Suppressor macrophage treated with lipopolysaccharide for 1 hour (primary cell): Measurements from ENCODE around the gene POU3F1.

Experiments
- DNase-seq, 3 donors: peaks; one replicate each; pipeline ENCODE4 v3.0.0-alpha.2; 2020 to 2022

POU3F1 gene

DNA sequence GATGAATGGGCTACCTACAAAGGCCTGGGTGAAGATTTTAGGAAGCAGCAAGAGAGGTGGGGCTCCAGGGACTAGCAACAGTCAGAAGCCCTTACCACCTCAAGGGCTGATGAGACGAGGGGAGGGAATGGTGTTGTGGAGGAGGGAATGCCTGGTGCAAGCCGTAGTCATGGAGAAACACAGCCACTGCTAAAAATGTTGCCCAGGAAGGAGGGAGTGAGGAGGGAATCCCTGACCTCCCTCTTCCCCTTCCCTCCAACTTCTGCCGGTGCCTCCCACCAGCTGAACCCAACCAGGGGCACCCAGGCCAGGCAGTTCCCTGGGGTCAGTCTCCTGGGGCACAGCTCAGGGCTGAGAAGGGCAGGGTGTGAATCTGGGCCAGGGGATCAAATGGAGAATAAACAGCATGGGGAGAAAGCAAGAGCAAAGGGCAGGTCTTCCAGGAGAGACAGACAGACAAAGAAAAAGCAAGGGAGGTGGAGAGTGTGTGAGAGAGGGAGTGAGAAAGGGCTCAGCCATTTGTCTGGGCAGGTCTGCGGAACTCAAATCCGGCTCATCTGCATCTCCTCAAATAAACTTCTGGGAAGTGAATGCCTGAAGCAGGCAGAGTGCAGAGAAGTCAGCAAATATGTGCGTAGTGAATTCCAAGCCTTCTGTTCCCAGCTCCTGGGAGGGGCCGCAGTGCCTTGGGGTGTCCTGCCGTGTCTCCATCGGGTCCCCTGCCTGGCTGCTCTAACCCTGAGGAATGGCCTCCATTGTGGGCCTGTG lies 27.1 kb upstream of the POU3F1 start:
- no peak for DNase-seq

DNA sequence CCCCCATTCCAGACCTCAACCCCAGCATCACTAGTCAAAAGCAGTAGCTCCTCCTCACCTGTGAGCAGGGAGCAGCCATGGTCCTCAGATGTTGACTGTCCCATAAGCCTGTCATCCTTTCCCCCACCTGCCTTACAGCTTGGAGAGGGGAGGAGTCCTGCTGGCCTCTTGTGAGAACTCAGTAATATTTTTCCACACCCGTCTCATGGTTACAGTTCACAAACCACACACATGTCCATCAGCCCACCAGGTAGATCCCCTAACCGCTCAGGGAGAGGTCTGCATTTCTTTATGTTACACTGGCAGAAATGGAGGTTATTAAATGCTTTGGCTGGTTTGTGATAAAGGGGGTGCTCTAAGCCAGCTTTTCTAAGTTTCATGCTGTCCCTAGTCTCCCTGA lies 26.3 kb upstream of the POU3F1 start:
- no peak for DNase-seq

GRCh38 chr1:38071312-38072256 lies 25.0 kb upstream of the POU3F1 start:
- peak; percentile 25 to 35 (median 29) for DNase-seq

GRCh38 chr1:38068980-38069340 lies 22.4 kb upstream of the POU3F1 start:
- no peak for DNase-seq

DNA sequence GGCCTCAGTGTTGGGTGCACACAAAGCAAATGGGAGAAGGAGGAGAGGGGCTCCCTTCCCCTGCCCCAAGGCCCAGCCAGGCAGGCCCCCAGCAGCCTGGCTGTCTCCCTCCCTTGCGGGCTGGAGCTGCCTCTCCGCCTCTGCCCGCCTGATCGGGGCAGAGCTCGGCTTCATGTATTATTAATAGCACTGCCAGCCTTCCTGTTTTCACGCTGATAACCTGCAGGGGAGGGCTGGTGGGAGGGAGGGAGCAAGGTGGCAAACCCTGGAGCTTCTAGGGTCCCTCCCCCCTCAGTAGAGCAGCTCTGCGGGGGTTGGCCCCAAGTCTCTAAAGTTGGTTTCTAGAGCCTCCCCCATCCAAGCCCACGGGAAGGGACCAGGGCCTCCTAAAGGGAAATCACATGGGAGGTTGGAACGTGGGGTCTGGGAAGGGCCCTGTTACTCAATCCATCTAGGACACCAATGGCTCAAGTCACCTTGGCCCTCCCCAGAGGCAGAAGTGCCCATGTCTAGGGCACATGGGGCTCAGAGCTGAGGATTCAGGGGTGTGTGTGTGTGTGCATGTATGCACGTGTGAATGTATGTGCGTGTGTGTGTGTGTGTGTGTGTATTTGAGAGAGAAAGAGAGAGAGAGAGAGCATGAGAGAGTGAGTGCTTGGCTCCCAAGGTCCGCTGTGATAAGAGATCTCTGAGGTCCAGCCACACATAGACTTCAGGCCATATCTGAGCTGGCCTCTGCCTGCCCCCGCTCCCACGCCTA lies 21.8 kb upstream of the POU3F1 start:
- peak in 1 of 3 donors; percentile 4 for DNase-seq

DNA sequence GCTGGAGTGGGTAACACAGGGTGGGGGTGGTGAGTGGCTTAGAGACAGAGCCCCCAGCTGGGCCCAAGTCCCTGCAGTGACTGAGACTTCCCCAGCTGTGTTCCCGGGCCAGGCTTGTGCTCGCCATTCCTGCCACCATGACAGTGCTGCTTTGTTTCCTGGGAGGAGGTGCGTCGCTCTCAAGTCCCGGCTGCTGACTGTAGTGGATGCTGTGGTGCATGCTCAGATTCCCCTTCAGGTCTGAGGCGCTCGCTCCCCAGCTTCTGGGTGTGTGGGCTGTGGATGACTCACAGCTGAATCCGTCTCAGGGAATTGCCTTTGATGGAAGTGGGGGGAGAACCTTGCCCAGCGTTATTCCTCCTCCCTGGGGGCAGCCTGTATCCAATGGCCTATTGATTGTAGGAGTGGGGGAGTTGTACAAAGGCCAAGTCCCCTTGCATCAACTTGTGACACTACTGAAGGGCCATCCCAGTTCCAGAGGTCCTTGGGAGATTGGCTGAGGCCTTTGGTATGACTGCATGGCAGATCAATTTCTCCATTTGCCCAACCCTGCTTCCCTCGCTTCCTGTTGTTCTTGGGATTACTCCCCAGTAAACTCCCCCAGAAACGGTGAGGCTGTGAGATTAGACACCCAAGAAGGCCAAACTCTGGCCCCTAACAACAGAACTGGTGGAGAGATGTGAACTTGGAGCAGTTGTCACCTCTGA lies 17.8 kb upstream of the POU3F1 start:
- peak; percentile 37 to 53 (median 44) for DNase-seq

- no peak for DNase-seq
These were observed 17.0 kb upstream of the POU3F1 start for GRCh38 chr1:38063616-38064015.

DNA sequence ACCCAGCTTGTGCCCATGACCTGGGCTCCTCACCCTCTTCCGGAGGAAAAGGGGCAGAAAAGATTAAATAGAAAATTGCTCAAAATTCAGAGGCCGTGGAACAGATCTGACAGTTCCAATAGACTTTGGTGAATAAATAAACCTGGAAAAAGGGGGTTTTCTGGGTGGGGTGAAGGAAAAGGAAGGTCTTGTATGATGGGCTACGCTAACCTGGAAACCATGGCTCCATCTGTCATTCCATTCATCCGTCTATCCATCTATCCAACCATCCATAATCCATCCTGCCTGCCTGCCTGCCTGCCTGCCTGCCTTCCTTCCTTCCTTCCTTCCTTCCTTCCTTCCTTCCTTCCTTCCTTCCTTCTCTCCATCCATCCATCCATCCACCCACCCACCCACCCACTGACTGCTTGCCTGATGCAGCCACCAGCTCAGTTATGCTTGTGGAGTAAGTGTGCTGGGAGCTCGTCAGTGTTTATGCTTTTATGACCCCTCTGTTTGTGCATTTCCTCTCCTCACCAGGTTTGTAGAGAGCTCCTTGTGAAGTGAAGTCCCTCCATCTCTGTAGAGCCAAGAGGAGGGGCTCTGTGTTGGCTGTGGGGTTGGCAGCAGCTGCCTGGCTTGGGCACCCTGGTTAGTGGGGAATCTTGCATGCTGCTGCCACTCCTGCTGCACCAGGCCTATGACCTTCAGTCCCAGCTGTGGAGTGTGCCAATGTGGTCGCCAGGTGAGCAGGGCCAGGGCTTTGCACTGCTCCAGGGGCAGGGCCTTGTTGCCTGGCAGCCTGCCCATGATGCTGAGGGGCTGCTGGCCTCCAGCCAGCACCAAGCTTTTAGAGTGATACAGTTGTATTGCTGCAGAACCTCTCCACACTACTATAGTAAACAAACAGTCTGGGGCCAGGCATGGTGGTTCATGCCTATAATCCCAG lies 16.0 kb upstream of the POU3F1 start:
- DNase-seq, result no peak

DNA sequence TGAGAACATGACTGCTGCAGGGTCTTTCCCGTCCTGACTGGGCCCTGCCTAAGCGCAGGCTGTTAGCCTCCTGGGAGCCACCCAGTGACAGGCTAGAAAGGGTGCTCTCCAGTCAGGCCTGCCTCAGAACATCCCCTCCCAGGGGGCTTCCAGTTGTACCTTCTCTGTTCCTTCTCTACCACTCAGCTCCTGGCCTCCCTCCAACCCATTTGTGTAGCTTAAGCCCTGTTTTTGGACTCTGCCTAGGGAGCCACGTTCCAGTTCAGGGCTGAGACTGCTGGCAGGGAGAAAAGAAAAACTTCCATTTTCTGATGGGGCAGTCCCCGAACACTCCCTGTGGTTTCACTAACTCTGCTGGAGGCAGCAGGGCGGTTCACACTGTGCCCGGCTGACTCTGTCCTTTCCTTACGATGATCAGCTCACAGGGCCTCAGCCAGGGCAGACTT lies 15.3 kb upstream of the POU3F1 start:
- no peak for DNase-seq

GRCh38 chr1:38061290-38061689 lies 14.7 kb upstream of the POU3F1 start:
- DNase-seq, result no peak

DNA sequence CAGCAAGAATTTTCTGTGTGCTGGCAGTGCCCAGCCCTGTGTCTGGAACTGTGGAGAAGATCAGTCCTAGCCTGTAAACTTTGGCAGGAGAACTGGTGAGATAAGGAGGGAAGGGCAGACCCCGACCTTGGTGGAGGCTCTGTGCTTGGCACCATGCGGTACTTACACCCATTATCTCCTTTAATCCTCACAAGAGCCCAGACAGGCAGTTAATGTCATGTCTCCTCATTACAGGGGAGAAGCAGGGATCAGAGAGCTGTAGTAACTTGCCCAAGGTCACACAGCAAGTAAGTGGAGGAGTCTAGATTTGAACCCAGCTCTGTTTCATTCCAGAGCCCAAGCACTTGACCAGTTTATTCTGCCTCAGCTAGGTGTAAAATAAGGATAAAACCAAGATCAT lies 13.9 kb upstream of the POU3F1 start:
- DNase-seq, result no peak

- DNase-seq, result no peak
These were observed 13.2 kb upstream of the POU3F1 start for GRCh38 chr1:38059635-38060250.

- DNase-seq, result no peak
These were observed 9.4 kb upstream of the POU3F1 start for GRCh38 chr1:38055965-38056364.

- no peak for DNase-seq
These were observed 8.8 kb upstream of the POU3F1 start for GRCh38 chr1:38055398-38055797.

DNA sequence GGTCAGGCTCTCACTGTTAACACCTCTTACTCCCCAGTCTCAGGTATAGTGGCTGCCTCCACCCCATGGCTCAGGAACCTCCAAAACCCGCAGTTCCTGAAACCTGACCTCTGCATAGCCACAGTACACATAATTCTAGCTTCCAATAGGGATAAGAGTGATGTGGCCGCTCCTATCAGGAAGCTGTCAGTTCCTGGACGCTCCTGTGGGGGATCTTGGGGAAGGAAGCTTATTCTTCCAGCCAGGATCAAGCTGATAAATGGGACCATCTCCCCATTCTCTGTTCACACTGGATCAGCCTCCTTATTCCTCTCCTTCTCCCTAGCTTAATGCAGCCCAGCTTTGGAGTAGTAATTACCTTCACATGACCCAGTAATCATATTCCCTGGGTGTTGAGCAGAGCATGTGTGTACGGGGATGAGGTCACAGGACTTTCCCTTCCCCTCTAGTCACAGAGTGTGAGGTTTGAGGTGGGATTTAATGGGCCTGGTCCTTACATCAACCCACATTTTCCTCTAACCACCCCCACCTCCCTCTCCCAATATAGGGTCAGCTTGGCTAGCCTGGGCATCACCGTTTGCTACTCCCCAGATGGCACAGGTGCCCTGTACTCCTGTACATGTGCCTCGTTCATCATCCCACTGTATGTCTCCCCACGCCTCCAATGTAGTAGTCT lies 7.0 kb upstream of the POU3F1 start:
- peak in 2 of 3 donors; percentile 36 to 42 for DNase-seq

DNA sequence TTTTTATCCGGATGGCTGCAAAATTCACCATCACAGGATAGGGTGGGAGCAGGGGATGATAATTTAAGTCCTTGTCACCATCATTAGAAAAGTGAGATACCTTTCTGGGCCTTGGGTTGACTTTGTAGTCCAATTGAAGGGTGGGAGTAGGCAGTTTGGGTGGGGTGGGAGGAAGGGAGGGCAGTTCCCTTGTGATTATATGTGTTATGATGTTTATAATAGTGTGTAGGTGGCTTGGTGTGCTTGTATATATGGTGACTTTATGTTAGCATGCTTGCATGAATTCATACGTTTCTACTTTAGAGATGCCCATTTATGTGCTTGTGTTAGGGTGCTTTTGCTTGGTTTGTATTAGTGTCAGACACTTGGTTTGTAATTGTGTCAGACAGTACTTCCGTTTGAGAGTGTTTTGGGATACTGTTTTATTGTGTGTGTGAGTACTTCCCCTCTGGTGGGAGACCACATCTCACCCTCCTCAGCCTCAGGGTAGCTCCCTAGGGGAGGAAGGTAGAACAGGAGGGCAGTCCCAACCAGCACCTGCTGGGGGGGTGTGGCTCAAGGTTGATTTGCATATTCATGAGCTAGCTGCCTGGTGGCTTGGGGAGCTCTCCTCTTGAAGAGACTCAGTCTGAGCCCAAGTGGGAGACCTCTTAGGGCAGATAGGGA lies 6.3 kb upstream of the POU3F1 start:
- no peak for DNase-seq

DNA sequence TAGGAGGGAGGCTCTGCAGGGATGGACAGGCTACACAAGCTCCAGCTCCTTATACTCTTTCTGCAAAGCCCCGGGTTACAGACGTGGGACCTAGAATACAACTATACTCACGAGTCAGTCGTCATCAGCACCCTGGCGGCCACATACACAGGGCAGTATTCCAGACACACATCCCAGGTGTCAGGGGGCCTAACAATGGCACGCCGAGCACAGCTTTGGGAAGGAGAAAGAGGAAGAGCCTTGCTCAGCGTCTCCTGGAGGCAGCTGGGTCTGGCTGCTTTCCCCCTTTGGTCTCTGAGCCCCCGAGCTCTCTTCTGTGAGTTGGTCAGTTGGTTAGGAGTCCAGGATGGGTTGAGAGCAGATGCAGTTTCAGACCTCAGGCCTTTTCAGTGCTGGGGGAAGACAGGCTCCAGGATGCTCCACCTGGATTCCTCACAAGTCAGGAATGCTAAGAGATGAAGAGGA lies 4.5 kb upstream of the POU3F1 start:
- DNase-seq, result no peak

DNA sequence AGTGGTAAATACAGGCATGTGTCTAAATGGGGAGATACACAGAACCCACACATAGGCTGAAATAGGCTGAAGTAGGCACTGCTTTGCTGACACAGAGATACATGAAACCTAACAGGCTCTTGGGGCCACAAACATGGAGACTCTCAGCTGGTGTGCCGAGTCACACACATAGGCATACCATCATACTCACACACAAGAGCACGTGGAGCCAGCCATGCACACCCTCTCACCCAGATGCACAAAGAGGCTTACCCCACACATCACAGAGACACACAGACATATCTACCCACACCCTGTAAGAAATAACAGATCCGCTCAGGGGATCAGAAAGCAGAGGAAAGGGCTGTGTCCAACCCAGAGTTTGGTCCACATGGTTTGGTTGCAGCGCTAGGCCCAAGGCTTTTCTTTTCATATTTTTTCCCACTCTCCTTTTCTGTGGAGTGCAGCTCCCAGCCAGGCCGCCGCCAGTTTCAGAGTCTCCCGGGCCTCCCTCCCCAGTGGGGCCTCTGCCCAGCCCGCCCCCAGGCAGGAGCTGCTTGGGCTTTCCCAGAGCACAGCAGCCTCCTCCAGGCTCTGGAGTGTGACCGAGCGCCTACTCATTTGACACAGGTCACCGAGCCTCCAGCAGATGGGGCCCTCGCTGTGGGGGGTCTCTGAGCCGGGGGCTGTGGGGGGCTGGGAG lies 3.9 kb upstream of the POU3F1 start:
- DNase-seq, result peak in 1 of 3 donors; percentile 13

- no peak for DNase-seq
These were observed 1.1 kb upstream of the POU3F1 start for GRCh38 chr1:38047603-38048141.
